Heart left ventricle (tissue), 13 donors: ENCODE data around the gene BTBD6.

Source experiments
- POLR2A ChIP-seq, 2 donors: fragments of 450-650 bp; IDR thresholded peaks; one replicate each; pipeline ENCODE4 v1.6.1; 2017; ENCODE audit warnings: antibody characterized with exemption in 2 of 2, mild to moderate bottlenecking in 2 of 2, moderate library complexity in 2 of 2
- TF ChIP-seq, protein P1 (sequence below), 12 donors: fragments of 200-600 bp; sonication (generic) in 4 of 12; IDR thresholded peaks; one replicate each; pipeline versions ENCODE4 v1.5.0 to v1.8.0; 2018 to 2022; ENCODE audit warnings: antibody characterized with exemption in 12 of 12, mild to moderate bottlenecking in 5 of 12
- donor health status: ischemic (EF 13 %, LVEDD 7.1; RV severe dilation, severe dysfunction).
- donor health status: DM: no; HTN: yes; CAD: no.
- donor health status: DM: no; HTN: no; CAD: no.
- donor health status: ischemic (EF 25% LVEDD 6.9; RV normal size, moderate dysfunction).
- donor health status: ischemic (EF 25% LVEDD 5.7; RV mildly dilated, moderate dysfunction).
- donor health status: ischemic (EF 35%, LVEDD 5.7; RV mildly dilated, moderate dysfunction).
- donor health status: nonischemic (EF 11% LVEDD 7.7; RV severe dilation, severe dysfunction).
- donor health status: DM: yes; HTN: yes; CAD: no.
- donor health status: PGD.
- donor health status: ischemic (EF 29% LVEDD 5.4; RV normal size, mild dysfunction).
- donor health status: nonischemic (EF 23%, LVEDD 6.1; RV moderate dilation, normal function).

DNA sequence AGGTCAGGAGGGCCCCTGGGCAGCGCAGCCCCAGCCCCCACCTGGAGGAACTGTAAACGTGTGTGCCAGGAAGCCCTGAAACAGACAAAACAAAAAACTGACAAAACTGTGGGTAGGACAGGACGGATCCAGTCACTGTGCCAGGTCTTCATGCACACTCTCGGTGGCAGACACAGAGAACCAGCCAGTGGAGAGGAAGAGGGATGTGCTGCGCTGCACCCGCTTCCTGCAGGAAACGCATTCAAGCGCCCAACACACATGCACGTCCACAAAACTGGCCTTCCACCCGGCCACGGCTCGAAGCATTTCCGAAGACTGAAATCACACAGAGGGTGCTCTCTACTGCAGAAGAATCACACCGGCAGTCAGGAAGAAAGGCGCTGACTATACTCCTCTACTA, 35.6 kb downstream of the BTBD6 start:
- TF ChIP-seq, protein P1, sequence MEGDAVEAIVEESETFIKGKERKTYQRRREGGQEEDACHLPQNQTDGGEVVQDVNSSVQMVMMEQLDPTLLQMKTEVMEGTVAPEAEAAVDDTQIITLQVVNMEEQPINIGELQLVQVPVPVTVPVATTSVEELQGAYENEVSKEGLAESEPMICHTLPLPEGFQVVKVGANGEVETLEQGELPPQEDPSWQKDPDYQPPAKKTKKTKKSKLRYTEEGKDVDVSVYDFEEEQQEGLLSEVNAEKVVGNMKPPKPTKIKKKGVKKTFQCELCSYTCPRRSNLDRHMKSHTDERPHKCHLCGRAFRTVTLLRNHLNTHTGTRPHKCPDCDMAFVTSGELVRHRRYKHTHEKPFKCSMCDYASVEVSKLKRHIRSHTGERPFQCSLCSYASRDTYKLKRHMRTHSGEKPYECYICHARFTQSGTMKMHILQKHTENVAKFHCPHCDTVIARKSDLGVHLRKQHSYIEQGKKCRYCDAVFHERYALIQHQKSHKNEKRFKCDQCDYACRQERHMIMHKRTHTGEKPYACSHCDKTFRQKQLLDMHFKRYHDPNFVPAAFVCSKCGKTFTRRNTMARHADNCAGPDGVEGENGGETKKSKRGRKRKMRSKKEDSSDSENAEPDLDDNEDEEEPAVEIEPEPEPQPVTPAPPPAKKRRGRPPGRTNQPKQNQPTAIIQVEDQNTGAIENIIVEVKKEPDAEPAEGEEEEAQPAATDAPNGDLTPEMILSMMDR (IDR thresholded peaks at IDR 0.05) = no peak
- no peak for TF ChIP-seq POLR2A (IDR thresholded peaks at IDR 0.05)
